Spinal cord (tissue), 10 donors: ENCODE data around the gene IL1RAPL1. TPM values are rescaled to one million over a fixed set of nuclear protein-coding genes. Genes with fewer than 3 reads are reported as not detected.

Source experiments
- DNase-seq, 6 donors: peaks; one replicate each; pipeline versions ENCODE4 v3.0.0 to v3.0.0-alpha.2; 2013 to 2015; ENCODE audit warnings: low spot score in 6 of 6, low read depth in 4 of 6
- H3K27ac ChIP-seq: one replicate; pipeline ENCODE4 v1.5.1; 2013; ENCODE audit warnings: low read depth, low read length, control low read depth
- H3K27me3 ChIP-seq: one replicate; pipeline ENCODE4 v1.6.1; 2013; ENCODE audit warnings: low read length; ENCODE audit not compliant: control insufficient read depth, insufficient read depth
- H3K36me3 ChIP-seq: one replicate; pipeline ENCODE4 v1.6.1; 2013; ENCODE audit warnings: low read length; ENCODE audit not compliant: control insufficient read depth, insufficient read depth
- H3K4me1 ChIP-seq: one replicate; pipeline ENCODE4 v1.6.1; 2013; ENCODE audit warnings: low read length; ENCODE audit not compliant: control insufficient read depth, insufficient read depth
- H3K4me3 ChIP-seq: one replicate; pipeline ENCODE4 v1.5.1; 2013; ENCODE audit warnings: low read depth, low read length, control low read depth
- H3K9me3 ChIP-seq: one replicate; pipeline ENCODE4 v1.6.1; 2013; ENCODE audit warnings: low read length; ENCODE audit not compliant: control insufficient read depth, insufficient read depth
- WGBS: methylation state at CpG from one replicate; pipeline ENCODE4 v1.1.5; 2013; ENCODE audit warnings: missing lambda C conversion rate; ENCODE audit not compliant: insufficient coverage; 5-methylcytosine and 5-hydroxymethylcytosine counted together
- polyA plus RNA-seq, 2 donors: library from polyadenylated mRNA; unstranded; fragments of 120-200 nt; gene quantifications; one replicate each; pipeline ENCODE4 v1.2.1, GENCODE V29; 2013; ENCODE audit not compliant: insufficient read length in 2 of 2
- total RNA-seq, 2 donors: library from RNA; depleted of rRNA in 1 of 2; stranded (reverse); fragments of 120-200 nt in 1 of 2; fragments of >200 nt in 1 of 2; gene quantifications; one replicate each; pipeline versions ENCODE4 v1.2.3 to v1.2.4, GENCODE V29; 2013 to 2014
- donor health status: healthy.

IL1RAPL1 gene
- total and polyA plus RNA-seq, 4 donors, result 2.3 to 24.5 (median 7.0) TPM

DNA sequence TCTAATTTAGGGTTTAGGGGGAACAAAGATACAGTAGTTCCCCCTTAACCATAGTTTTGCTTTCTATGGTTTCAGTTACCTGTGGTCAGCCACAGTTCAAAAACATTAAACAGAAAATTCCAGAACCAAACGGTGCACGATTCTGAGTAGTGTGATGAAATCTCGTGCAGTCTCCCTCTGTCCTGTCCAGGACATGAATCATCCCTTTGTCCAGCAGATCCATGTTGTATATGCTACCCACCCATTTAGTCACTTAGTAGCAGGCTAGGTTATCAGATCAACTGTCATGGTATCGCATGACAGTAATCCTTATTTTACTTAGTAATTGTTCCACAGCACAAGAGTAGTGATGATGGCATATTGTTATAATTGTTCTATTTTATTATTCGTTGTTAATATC lies 556.1 kb downstream of the IL1RAPL1 start:
- 78% methylated on average over 3 of the region's 5 CpGs for WGBS
- no peak overlapping the region for H3K27ac ChIP-seq
- H3K36me3 ChIP-seq, result no peaks in the 10 kb centered on the region
- no peaks in the 10 kb centered on the region for H3K4me1 ChIP-seq
- H3K9me3 ChIP-seq, result no peaks in the 10 kb centered on the region
- no peaks in the 10 kb centered on the region for H3K27me3 ChIP-seq
- H3K4me3 ChIP-seq, result no peak overlapping the region
- no peak for DNase-seq

DNA sequence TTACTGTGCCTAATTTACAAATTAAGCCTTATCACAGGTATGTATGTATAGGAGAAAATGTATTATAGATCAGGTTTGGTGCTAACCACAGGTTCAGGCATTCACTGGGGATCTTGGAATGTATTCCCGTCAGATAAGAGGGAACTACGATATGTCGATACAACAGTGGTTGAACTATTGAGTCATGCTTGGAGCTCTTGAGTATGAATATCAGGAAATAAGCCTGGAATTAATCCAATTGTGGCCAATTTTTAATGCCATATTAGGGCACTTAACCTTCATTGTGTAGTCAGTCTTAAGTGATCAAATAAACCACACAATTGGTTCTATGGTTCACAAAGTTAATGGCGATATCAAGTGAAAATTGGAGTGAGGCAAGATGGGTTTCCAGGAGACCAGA lies 556.5 kb downstream of the IL1RAPL1 start:
- WGBS, result 100% methylated on average over 1 of the region's 4 CpGs
- no peak overlapping the region for H3K4me3 ChIP-seq
- no peaks in the 10 kb centered on the region for H3K9me3 ChIP-seq
- H3K4me1 ChIP-seq, result no peaks in the 10 kb centered on the region
- H3K36me3 ChIP-seq, result no peaks in the 10 kb centered on the region
- DNase-seq, result no peak
- H3K27me3 ChIP-seq, result no peaks in the 10 kb centered on the region
- H3K27ac ChIP-seq, result no peak overlapping the region

DNA sequence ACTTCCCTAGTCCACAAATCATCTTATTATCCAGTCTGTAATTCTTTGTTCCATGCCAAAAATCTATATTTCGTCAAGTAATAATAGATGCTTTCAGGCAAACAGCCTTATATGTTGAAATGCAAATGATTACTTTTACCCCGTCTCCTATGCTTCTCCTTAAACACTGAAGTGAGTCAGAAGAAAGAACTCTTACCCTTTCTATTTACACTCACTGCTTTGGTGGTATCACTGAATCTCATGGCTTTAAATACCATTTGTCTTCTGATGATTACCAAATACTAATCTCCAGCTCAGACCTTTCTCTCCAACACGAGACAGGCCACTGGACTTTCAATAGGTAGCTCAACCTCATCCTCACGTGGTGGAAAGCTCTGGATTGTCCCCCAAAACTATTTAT lies 558.1 kb downstream of the IL1RAPL1 start:
- H3K36me3 ChIP-seq, result no peaks in the 10 kb centered on the region
- H3K9me3 ChIP-seq, result no peaks in the 10 kb centered on the region
- 67% methylated on average over 3 of the region's 4 CpGs for WGBS
- no peaks in the 10 kb centered on the region for H3K27me3 ChIP-seq
- no peak overlapping the region for H3K27ac ChIP-seq
- DNase-seq, result no peak
- H3K4me3 ChIP-seq, result no peak overlapping the region
- no peaks in the 10 kb centered on the region for H3K4me1 ChIP-seq

DNA sequence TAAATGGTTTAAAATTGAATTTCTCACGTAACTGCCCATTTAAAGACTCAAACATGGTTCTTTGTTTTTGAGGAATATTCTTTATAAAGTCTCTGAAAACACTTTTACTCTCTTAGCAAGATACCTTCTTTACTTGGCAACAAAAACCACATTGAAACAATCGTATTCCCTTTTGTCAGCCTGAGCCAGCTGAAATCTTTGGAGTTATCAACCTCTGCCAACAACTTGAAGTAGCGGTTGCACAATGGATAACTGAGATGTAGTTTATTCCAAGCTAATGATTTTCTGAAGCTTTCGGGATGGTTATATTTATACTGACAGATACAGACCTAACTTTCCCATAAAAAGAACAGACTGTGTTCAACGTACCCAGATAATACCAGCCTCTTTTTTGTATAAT lies 561.3 kb downstream of the IL1RAPL1 start:
- no peaks in the 10 kb centered on the region for H3K9me3 ChIP-seq
- H3K4me1 ChIP-seq, result no peaks in the 10 kb centered on the region
- 58% methylated on average over 2 of the region's 5 CpGs for WGBS
- no peaks in the 10 kb centered on the region for H3K36me3 ChIP-seq
- H3K27me3 ChIP-seq, result no peaks in the 10 kb centered on the region
- no peak for DNase-seq
- no peak overlapping the region for H3K4me3 ChIP-seq
- H3K27ac ChIP-seq, result no peak overlapping the region

DNA sequence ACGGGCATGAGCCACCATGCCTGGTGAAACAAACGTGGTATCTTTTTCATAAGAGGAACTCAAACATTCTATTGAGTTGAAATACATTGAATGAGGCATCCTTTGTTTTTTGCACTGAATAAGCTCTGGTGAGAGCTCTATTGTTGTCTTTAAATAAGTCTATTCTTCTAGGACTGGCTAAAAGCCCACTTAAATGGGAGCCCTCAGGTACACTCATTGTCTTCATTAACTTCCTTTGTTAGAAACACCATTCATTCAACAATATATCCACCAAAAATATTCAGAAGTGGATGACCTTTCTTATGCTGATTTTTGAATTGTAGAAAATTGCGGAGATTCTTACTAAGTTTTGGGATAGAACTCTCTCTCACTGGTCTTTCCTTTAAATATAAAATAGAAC lies 568.0 kb downstream of the IL1RAPL1 start:
- Histone ChIP-seq H3K27ac (no peak overlapping the region), H3K27me3 (no peaks in the 10 kb centered on the region), H3K36me3 (no peaks in the 10 kb centered on the region), H3K4me1 (no peaks in the 10 kb centered on the region), H3K4me3 (no peak overlapping the region), H3K9me3 (no peaks in the 10 kb centered on the region)
- no peak for DNase-seq
- WGBS, result no CpG with 5 or more reads among the region's 3 CpGs

DNA sequence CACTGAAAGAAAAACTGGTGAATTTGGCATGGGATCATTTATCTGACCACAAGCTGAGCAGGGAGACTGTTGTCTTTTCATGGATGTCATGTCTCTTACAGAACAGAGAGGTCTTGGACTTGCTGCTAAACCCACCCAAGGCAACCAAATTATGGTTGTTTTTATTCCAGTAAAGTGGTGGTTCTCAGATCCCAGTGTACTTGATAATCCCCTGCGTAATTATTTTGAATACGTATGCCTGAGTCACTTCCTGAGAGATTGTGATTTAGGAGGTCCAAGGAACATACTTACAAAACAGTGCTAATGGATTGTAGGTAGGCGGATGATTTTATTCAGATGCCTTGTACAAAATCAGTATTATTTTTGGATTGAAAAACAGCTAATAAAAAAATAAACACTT lies 585.6 kb downstream of the IL1RAPL1 start:
- Histone ChIP-seq H3K27ac (no peak overlapping the region), H3K9me3 (no peaks in the 10 kb centered on the region), H3K27me3 (no peaks in the 10 kb centered on the region), H3K36me3 (no peaks in the 10 kb centered on the region), H3K4me1 (no peaks in the 10 kb centered on the region), H3K4me3 (no peak overlapping the region)
- DNase-seq, result no peak
- WGBS, result 50% methylated on average over 1 of the region's 3 CpGs

DNA sequence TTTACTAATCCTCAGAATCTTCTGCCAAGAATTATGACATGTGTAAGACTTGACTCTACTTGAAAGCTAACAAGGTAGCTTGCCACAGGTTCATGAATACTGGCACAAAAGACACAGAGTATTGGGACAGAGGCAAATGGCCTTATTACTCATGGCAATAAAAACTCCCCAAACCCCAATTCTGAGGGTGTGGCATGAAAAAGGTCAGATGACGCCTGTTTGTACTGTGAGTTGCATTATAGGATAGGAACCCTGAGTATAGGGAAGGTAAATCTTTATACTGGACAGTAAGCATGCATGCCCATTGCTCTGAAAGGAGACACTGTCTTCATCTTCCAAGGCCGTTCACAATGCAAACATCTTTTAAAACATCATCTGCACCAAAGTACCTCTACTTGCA lies 600.0 kb downstream of the IL1RAPL1 start:
- peaks cover 2% of the 10 kb centered on the region for H3K27me3 ChIP-seq
- DNase-seq, result no peak
- no peaks in the 10 kb centered on the region for H3K4me1 ChIP-seq
- no peak overlapping the region for H3K27ac ChIP-seq
- no peaks in the 10 kb centered on the region for H3K36me3 ChIP-seq
- no peaks in the 10 kb centered on the region for H3K9me3 ChIP-seq
- 78% methylated on average over 1 of the region's 2 CpGs for WGBS
- no peak overlapping the region for H3K4me3 ChIP-seq

DNA sequence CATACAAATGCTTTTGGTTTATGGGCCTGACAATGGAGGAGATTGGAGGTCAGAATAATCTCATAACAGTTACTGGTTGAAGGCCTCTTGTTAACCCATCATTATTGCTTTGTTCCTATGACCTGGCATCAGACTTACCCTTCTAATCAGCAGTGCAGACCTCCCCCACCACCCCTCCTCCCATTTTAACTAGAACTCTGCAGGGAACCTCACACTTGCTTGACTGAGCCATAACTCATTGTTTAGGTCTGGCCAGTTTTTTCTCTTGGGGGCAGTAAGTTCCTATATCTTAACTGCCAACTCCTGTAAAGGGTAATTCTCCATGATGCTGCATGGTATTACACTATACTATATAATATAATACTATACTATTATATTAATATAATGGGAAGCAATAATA lies 609.3 kb downstream of the IL1RAPL1 start:
- H3K27ac ChIP-seq, result no peak overlapping the region
- DNase-seq, result no peak
- H3K4me1 ChIP-seq, result no peaks in the 10 kb centered on the region
- peaks cover 2% of the 10 kb centered on the region for H3K27me3 ChIP-seq
- H3K4me3 ChIP-seq, result no peak overlapping the region
- H3K9me3 ChIP-seq, result no peaks in the 10 kb centered on the region
- no peaks in the 10 kb centered on the region for H3K36me3 ChIP-seq

DNA sequence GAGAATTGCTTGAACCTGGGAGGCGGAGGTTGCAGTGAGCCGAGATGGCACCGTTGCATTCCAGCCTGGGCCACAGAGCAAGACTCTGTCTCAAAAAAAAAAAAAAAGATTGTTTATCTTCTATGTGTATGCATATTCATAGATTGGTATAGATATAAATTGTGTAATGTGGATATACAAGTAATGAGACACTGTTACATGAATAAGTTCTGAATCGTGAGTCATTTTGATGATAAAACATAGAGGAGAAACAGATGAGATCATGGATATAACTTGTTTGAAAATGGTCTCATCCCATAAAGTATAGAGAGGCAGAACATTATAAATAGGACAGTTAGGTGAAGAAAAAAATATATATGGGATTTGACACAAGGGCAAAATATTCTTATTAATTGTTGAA lies 628.0 kb downstream of the IL1RAPL1 start:
- Histone ChIP-seq H3K4me3 (no peak overlapping the region), H3K9me3 (no peaks in the 10 kb centered on the region), H3K36me3 (no peaks in the 10 kb centered on the region), H3K27me3 (no peaks in the 10 kb centered on the region), H3K4me1 (no peaks in the 10 kb centered on the region), H3K27ac (no peak overlapping the region)
- no CpG with 5 or more reads among the region's 4 CpGs for WGBS
- DNase-seq, result no peak

DNA sequence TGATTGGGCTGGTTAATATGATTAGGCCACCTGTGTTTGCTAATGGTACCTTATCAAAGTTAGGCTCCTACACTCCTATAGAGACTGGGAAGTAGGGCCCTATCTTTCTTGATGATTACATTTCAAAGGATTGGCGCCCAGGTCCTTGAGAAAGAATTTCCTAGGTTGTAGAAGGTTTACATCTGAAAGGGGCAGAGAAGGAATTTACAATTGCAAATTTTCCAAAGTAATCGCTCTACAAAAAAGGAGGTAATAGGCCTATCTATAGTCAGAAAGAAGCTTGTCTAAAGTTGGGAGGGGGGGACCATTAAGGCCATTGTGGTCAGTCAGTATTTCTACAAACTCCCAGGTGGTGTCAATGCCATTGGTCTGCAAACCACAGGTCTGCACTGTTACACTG lies 638.4 kb downstream of the IL1RAPL1 start:
- H3K27me3 ChIP-seq, result no peaks in the 10 kb centered on the region
- WGBS, result 40% methylated on average over 1 of the region's 2 CpGs
- no peaks in the 10 kb centered on the region for H3K4me1 ChIP-seq
- no peak overlapping the region for H3K4me3 ChIP-seq
- H3K27ac ChIP-seq, result no peak overlapping the region
- no peaks in the 10 kb centered on the region for H3K9me3 ChIP-seq
- no peak for DNase-seq
- no peaks in the 10 kb centered on the region for H3K36me3 ChIP-seq
